Smooth muscle cell of the brain vasculature (primary cell): ENCODE data around the gene SENP7.
A peak's percentile ranks its signal among the peaks of the same experiment; 100 is the strongest.
"Not testable (repeated sequence)": the region's sequence is repeated elsewhere in the genome, so short reads cannot be mapped to it uniquely, and the experiment has no call there.

Experiments
- DNase-seq: peaks from one replicate; pipeline ENCODE4 v3.0.0-alpha.2; 2012; ENCODE audit warnings: low read depth, low spot score

SENP7 gene

DNA sequence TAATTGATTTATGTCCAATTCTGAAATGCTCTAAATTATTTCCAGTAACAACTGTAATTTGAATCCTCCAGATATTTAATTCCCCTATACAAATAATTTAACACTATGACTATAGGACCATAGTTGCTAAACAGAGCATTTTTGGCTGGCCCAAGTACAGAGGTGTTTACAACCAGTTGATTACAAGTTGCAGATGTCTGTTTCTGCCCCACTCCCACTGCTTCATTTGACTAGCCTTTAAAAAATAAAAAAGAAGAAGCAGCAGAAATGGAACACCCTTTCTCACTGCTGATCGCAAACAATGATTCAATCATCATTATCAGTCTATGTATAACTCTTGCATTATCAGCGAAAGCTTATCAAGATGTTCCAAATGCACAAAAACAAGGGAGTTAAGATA is 54.6 kb downstream of the SENP7 start:
- DNase-seq = no peak

DNA sequence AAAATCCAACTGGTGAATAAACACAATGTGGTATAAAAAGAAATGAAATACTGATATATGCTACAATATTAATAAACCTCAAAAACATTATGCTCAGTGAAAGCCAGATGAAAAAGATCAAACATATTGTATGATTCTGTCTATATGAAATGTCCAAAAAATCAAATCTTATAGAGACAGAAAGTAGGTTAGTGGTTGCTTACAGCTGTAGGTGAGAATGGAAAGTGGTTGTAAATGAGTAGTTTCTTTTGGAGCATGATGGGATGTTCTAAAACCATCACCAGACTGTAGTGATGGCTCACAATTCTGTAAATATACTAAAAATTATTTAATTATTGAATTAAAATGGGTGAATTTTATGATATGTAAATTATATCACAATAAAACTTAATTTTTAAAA is 58.4 kb downstream of the SENP7 start:
- DNase-seq = no peak

DNA sequence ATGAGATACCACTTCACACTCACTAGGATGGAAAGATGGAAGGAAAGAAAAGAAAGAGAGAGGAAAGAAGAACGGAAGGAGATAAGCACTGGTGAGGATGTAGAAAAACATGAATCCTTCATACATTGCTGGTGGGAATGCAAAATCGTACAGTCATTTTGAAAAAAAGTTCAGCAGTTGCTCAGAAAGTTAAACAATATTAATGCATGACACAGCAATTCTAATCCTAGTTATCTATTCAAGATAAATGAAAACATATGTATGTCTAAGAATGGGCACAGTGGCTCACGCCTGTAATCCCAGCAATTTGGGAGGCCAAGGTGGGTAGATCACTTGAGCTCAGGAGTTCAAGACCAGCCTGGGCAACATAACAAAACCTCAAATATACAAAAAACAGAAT is 59.1 kb downstream of the SENP7 start:
- no peak for DNase-seq

GRCh38 chr3:101438641-101439040 is 74.4 kb downstream of the SENP7 start:
- not testable (repeated sequence) for DNase-seq

DNA sequence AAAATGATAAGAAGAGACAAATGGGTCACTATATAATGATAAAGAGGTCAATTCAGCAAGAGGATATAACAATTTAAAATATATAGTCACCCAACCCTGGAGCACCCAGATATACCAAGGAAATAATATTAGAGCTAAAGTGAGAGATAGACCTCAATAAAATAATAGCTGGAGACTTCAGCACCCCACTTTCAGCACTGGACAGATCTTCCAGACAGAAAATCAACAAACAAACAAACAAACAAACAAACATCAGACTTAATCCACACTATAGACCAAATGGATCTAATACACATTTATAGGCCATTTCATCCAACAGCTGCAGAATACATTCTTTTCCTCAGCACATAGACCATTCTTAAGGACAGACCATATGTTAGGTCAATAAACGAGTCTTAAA is 79.4 kb downstream of the SENP7 start:
- DNase-seq = no peak

DNA sequence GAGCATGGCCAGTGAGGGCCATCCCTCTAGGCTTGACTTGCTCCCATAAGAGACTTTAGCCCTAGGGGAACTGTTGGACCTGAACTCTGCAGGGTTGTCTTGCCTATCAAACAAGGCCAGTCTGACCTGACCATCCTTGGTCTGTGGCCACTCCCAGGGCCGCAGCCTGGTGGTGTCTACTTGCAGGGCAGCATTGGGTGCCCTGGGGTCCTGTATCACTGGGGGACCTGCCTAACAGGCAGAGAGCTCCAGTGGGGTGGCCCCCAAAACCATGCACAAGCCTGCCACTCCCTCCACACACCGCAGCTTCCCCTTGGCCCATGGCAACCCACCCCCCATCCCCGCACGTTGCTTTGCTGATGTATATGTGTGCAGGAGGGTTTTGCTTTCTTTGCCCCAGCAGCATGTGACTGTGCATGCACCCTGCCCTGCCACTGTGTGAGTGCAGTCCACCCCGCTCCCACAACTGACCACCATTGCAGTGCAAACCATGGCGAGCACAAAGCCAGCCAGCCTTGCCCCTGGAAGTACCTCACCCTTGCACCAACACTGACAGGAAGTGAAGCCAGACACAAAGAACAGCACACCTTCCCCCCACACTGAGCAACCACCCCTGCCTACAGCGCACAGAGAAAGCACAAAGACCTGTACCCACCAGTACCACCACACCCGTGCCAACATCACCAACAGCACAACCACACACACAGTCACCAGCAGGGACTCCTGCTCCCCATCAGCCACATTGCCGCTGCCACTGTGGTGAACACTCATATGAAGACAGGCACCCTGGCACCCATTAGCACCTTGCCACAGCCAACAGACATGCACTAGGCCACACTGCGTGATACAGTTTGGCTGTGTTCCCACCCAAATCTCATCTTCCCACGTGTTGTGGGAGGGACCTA is 88.8 kb downstream of the SENP7 start:
- DNase-seq = no peak

GRCh38 chr3:101418851-101419250 is 94.2 kb downstream of the SENP7 start:
- no peak for DNase-seq

DNA sequence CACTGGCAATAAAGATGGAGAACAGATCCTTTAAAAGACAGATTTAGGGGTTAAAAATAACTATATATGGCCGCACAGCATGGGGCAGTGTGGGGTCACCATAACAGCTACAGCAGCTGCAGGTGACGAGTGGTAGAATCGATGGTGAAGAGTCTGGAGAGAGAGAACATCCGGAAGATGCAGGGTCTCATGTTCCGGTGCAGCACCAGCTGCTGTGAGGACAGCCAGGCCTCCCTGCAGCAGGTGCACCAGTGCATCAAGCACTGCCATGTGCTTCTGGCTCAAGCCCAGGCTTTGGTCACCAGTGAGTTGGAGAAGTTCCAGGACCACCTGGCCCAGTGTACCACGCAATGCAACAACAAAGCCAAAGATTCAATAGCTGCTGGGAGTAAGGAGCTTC is 98.9 kb downstream of the SENP7 start:
- no peak for DNase-seq

GRCh38 chr3:101413656-101414055 is 99.4 kb downstream of the SENP7 start:
- no peak for DNase-seq

DNA sequence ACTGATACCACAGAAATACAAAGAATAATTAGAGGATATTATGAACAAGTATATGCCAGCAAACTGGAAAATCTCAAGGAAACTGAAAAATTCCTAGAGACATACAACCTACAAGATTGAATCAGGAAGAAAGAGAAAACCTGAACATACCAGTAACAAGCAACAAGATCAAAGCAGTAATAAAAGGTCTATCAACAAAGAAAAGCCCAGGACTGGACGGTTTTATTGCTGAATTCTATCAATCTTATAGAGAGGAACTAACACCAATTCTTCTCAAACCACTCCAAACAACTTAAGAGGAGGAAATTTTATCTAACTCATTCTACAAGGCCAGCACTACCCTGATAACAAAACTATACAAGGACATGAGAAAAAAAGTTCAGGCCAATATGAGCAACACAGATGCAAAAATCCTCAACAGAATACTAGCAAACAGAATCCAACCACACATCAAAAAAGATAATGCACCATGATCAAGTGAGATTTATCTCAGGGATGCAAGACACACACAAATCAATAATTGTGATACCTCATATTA is 121.5 kb downstream of the SENP7 start:
- DNase-seq = no peak

DNA sequence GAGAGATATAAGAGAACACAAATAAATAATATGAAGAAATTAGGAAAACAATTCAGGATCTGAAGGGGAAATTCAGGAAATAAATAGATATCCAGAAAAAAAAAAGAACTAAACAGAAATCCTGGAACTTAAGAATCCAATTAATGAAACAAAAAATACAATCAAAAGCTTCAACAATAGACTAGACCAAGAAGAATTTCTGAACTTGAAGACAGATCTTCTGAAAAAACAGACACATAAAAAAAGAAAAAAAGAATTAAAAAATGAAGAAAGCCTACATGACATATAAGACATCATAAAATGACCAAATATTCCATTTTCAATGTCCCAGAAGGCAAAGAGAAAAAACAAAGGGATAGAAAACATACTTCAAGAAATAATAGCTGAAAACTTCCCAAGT is 124.3 kb downstream of the SENP7 start:
- no peak for DNase-seq

- DNase-seq = no peak
Measured at GRCh38 chr3:101387351-101387750, 125.7 kb downstream of the SENP7 start.

- DNase-seq = no peak
Measured at GRCh38 chr3:101384426-101384825, 128.6 kb downstream of the SENP7 start.

- no peak for DNase-seq
Measured at GRCh38 chr3:101383656-101384055, 129.4 kb downstream of the SENP7 start.

GRCh38 chr3:101383156-101383575 is 129.8 kb downstream of the SENP7 start:
- DNase-seq = no peak

- DNase-seq = peak; percentile 9
Measured at GRCh38 chr3:101381809-101382208, 131.2 kb downstream of the SENP7 start.

- DNase-seq = no peak
Measured at GRCh38 chr3:101379658-101380376, 133.2 kb downstream of the SENP7 start.

GRCh38 chr3:101377796-101378195 is 135.2 kb downstream of the SENP7 start:
- DNase-seq = no peak

DNA sequence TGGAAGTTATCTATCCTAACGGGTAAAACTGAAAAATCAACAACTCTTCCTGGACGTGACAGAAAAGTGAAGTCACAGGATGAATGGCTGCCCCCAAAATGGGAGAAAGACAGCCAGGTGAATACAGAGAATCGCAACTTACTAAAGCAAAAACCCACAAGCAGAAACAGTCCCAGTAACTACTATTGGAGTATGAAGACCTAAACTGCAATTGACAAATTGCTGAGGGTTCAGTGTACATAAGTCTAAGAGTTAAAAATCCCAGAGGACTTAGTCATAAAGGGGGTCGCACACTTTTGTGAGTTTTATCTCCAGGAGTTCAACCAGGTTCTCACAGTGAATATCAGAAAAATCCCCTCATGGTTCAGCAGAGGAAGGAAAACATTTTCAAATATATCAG is 135.8 kb downstream of the SENP7 start:
- DNase-seq = no peak

DNA sequence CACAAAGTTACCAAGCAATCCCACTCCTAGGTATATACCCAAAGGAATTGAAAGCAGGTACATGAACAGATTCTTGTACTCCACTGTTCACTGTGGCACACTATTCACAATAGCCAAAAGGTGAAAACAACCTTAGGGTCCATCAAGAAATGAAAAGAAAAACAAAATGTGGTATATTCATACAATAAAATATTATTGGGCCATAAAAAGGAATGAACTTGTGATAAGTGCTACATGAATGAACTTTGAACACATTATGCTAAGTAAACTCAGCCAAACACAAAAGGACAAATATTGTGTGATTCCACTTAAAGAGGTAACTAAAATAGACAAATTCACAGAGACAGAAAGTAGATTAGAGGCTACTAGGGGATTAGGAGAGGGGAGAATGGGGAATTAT is 137.4 kb downstream of the SENP7 start:
- no peak for DNase-seq

DNA sequence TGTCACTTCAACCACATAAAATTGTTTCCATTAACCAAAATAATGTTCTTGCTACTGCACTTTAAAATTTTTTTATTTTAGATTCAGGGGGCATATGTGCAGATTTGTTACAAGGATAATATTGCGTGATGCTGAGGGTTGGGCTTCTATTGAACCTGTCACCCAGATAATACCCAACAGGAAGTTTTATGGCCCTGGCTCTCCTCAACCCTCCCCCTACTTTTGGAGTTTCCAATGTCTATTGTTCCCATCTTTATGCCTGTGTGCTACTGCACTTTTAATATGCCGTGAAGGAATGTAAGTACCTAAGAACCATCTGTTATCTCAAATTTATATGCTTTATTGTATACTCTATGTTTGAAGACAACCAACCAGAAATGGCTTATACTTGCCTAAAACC is 150.6 kb downstream of the SENP7 start:
- DNase-seq = no peak

- DNase-seq = no peak
Measured at GRCh38 chr3:101351829-101352228, 161.2 kb downstream of the SENP7 start.

GRCh38 chr3:101340591-101340990 is 172.4 kb downstream of the SENP7 start:
- no peak for DNase-seq
